Fibroblast of villous mesenchyme (primary cell): ENCODE data around the gene SCGB1A1. TPM values are rescaled to one million over a fixed set of nuclear protein-coding genes. Genes with fewer than 3 reads are reported as not detected.
"Not testable (repeated sequence)": the region's sequence is repeated elsewhere in the genome, so short reads cannot be mapped to it uniquely, and the experiment has no call there.

Experiments
- DNase-seq: peaks from one replicate; pipeline ENCODE4 v3.0.0-alpha.2; 2010; ENCODE audit warnings: low read depth
- H3K4me3 ChIP-seq: 2 replicates; pipeline ENCODE4 v1.5.1; 2011; ENCODE audit warnings: low read depth, mild to moderate bottlenecking, low read length
- total RNA-seq: library from RNA; depleted of rRNA; stranded (reverse); fragments of >200 nt; gene quantifications from 2 replicates; pipeline ENCODE4 v1.2.3, GENCODE V29; 2012
- TF ChIP-seq, protein P1 (sequence below): IDR thresholded peaks from 2 replicates; pipeline ENCODE4 v1.5.1; 2012; ENCODE audit warnings: low read depth, mild to moderate bottlenecking, low read length; ENCODE audit not compliant: insufficient read depth

The SCGB1A1 gene, protein sequence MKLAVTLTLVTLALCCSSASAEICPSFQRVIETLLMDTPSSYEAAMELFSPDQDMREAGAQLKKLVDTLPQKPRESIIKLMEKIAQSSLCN
- not detected in 2 replicates for total RNA-seq

DNA sequence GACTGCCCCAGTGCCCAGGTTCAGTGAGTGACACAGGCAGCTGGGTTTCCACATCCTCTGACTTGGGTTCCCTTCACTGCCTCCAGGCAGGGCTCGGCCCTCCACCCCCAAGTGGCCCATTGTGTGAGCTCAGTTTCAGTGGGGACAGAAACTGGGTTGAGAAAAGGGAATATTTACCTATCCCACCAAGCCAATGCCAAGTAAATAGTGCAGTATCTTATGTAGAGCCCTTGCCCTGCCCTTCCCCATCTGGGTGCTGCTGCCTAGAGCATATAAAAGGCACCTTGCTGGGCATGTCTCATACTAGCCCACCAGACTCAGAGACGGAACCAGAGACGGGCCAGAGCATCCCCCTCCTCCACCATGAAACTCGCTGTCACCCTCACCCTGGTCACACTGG lies at the start of gene SCGB1A1:
Gene SCGB1A1, plus strand, starts transcription at position 301 of the 400 bp plus-strand sequence. Its CDS starts 63 bp downstream, at position 364.
- H3K4me3 ChIP-seq: peak within 1 kb of the TSS; percentile 1
- DNase-seq: no peak
- TF ChIP-seq, protein P1, sequence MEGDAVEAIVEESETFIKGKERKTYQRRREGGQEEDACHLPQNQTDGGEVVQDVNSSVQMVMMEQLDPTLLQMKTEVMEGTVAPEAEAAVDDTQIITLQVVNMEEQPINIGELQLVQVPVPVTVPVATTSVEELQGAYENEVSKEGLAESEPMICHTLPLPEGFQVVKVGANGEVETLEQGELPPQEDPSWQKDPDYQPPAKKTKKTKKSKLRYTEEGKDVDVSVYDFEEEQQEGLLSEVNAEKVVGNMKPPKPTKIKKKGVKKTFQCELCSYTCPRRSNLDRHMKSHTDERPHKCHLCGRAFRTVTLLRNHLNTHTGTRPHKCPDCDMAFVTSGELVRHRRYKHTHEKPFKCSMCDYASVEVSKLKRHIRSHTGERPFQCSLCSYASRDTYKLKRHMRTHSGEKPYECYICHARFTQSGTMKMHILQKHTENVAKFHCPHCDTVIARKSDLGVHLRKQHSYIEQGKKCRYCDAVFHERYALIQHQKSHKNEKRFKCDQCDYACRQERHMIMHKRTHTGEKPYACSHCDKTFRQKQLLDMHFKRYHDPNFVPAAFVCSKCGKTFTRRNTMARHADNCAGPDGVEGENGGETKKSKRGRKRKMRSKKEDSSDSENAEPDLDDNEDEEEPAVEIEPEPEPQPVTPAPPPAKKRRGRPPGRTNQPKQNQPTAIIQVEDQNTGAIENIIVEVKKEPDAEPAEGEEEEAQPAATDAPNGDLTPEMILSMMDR: no peak

DNA sequence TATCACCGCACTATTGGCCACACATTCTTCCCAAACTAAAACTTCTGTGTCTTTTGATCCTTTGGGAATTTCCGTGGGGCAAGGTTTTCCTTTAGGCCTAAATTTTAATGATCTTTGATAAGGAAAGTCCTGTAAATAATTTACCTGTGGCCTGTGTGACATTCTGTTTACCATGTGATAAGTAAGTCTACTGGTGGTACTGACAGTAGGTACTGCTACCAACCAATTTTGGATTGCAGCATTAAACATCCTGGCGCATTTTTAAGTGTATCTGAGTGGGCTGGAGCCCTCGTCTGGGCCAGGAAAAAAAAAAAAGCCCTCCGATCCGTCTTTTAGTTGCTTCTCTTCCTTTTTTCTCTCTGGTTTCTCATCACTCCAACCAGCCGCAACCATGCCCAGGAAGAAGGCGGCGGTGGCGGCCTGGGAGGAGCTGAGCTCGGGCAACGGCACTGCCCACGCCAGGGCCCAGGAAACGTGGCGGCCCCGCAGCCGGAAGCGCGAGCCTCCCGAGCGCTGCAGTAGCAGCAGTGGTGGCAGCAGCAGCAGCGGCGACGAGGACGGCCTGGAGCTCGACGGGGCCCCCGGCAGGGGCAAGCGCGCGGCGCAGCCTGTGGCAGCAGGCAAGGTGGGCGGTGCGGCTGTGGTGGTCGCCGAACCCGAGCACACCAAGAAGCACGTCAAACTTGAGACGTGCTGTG lies 47.9 kb upstream of the SCGB1A1 start:
- DNase-seq: peak; percentile 13
- peak overlapping the region; percentile 6 for H3K4me3 ChIP-seq
- TF ChIP-seq, protein P1: no peak

DNA sequence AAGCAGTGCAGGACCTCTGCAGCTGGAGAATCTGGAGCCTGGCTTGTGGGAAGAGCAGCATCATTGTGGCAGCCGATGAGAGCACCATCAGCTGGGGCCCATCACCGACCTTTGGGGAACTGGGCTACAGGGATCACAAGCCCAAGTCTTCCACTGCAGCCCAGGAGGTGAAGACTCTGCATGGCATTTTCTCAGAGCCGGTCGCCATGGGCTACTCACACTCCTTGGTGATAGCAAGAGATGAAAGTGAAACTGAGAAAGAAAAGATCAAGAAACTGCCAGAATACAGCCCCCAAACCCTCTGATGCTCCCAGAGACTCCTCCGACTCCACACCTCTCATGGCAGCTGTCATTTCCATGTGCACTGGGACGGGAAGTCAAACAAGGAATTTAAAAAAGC lies 46.0 kb upstream of the SCGB1A1 start:
- TF ChIP-seq, protein P1: no peak
- no peak overlapping the region for H3K4me3 ChIP-seq
- DNase-seq: no peak

DNA sequence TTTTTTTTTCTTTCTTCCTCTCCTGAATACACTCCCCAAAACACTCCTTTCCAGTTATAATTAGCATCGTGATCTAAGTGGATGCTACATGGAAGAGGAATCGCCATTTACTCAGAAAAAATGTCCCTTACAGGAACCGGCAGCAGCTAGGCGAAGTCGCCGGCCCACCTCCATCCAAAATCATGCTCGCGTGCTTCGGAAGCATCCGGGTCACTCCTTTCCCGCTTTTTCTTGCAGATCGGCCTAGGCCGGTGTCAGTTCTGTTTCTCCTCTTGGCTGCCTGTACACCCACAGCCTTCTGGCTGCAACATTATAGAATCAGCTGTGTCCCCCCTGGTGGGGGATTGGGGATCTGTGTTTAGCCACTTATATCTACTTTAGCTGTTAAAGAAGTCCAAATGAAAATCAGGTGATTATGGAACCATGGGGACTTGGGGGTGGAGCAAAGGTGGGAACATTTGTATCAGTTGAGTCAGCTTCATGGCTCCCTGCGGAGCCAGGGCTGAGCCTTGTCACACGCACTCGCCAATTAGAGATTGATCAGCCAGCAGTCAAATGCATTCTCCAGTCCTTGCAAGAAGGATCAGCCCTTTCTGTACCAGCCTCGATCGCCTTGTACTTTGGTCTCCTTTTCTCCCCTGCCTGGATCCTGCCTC lies 45.2 kb upstream of the SCGB1A1 start:
- no peak overlapping the region for H3K4me3 ChIP-seq
- TF ChIP-seq, protein P1: no peak
- no peak for DNase-seq

DNA sequence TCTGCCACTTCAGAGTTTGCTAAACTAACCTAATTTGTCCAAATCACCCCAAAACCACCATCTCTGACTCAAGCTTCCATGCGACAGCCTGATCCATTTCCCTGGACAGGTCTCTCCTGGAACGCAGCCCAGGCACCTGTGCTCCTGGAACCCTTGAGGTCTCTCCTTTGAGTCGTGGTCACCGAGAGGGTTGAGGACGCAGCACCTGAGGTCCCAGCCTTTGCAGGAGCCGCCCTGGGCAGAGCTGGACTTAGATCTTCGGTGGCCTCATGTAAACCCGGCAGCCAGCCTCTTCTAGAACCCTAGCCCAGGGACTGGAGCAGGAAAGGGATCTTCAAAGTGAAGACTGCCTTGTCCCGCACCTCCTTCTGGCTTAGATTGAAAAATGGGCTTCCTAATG lies 44.0 kb upstream of the SCGB1A1 start:
- TF ChIP-seq, protein P1: no peak
- no peak for DNase-seq
- no peak overlapping the region for H3K4me3 ChIP-seq

DNA sequence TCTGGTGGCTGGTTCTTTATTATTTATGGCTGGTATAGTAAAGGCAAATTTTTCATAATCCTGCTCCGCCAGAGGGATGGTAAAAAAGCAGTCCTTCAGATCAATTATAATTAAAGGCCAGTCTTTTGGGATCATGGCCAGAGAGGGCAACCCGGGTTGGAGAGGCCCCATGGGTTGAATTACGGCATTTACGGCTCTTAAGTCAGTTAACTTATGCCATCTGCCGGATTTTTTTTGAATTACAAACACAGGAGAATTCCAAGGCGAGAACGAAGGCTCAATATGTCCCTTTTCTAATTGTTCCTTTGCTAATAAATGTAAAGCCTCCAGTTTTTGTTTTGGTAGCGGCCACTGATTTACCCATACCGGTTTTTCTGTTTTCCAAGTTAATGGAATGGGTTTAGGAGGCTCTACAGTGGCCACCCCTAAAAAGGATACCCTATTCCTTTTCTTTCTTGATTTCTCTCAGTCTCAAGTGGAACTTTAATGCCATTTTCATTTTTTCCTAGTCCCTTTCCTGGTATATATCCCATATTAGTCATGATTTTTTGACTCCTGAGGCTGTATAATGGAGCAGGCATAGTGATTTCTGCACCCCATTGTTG lies 40.3 kb upstream of the SCGB1A1 start:
- DNase-seq: peak; percentile 66
- H3K4me3 ChIP-seq: not testable (repeated sequence)

DNA sequence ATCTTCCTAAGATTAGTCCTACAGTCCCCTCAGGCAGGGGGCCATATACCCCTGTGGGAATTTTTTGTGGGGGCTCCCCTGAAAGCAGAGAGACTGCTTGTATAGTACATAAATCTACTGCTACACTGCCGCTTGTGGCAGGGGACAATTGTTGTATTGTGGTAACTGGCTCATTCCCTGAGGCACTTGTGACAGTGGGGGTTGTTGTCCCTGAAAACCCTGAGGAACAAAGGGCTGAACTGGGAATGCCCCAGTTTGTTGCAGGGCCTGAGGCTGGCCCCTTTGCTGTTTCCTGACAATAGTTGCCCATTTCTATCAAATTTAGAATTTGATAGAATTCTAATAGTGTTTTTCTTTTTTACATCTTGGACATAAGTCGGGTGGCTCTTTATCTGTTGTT lies 39.2 kb upstream of the SCGB1A1 start:
- H3K4me3 ChIP-seq, DNase-seq: not testable (repeated sequence)

More for the DNA sequence above, 40.3 kb upstream of the SCGB1A1 start:
- TF ChIP-seq, protein P1: peak; percentile 42
